Loucy (cell line): Measurements from ENCODE around the gene PRIMPOL.

Experiments used
- CTCF ChIP-seq: fragments of 200-600 bp; sonication (generic); conservative IDR thresholded peaks from 2 replicates; pipeline ENCODE4 v1.5.1; 2014; ENCODE audit warnings: mild to moderate bottlenecking, antibody characterized with exemption, low read length
- EZH2phosphoT487 ChIP-seq: fragments of 200-600 bp; IDR thresholded peaks from 2 replicates; pipeline ENCODE4 v1.6.1; 2018; ENCODE audit warnings: antibody characterized with exemption, mild to moderate bottlenecking, moderate library complexity, borderline replicate concordance

DNA sequence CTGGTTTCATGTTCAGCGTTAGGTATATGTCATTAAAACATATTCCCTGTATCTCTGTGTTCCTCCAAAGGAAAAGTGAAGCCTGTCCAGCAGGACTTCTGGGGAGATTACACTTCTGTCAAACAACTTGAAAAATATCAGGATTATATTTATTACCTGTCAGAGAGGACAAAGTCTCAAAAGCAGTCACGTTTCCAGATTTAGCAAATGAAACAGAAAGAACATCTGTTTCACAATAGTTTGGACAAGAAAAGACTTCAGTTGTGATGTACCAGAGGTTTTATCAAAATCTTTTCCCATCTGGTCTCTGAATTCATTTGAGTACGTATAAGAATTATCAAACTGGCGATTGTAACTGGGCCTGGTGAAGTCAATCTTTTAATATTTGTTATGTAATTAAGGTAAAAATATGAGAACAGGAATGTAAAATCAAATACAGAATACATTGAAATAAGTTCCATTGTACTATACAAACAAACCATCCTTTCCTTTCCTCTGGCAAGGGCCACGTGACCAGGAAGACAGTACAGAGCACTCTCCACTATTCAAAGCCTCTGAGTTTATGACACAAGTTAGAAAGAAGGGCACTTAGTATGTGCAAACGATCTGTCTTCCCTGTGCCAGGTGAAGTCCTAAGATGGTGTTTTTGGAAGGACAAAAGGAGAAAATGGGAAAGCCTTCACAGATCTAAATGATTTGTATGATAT is 3.5 kb upstream of the PRIMPOL start:
- TF ChIP-seq CTCF = no peak
- TF ChIP-seq EZH2phosphoT487 = no peak
